Keratinocyte (primary cell): ENCODE data around the gene POLDIP2. TPM values are rescaled to one million over a fixed set of nuclear protein-coding genes. Genes with fewer than 3 reads are reported as not detected.

Experiments
- DNase-seq: peaks from one replicate; pipeline ENCODE4 v3.0.0-alpha.2; 2011; ENCODE audit warnings: low read depth, missing footprints, low spot score
- FAIRE-seq: peaks from 2 replicates; lab custom pipeline; 2011; peaks lifted over from hg19 to GRCh38; lab: Jason Lieb, UNC
- H2AFZ ChIP-seq: 2 replicates; pipeline ENCODE4 v1.6.0; 2012; ENCODE audit warnings: low read length, control low read depth, inconsistent platforms; ENCODE audit not compliant: control insufficient read depth
- H3K27ac ChIP-seq: 2 replicates; pipeline ENCODE4 v1.5.1; 2011; ENCODE audit warnings: low read length; ENCODE audit not compliant: control insufficient read depth, insufficient read depth
- H3K27me3 ChIP-seq: 3 replicates; pipeline ENCODE4 v1.6.0; 2011; ENCODE audit warnings: low read length; ENCODE audit not compliant: control insufficient read depth, insufficient read depth; ENCODE audit errors: extremely low read depth
- H3K36me3 ChIP-seq, 2 experiments: 2 replicates in 1 of 2; 3 replicates in 1 of 2; pipeline ENCODE4 v1.5.1; 2011; ENCODE audit warnings: low read length in 2 of 2, mild to moderate bottlenecking in 1 of 2; ENCODE audit not compliant: control insufficient read depth in 2 of 2, insufficient read depth in 2 of 2; ENCODE audit errors: extremely low read depth in 1 of 2
- H3K4me1 ChIP-seq: 3 replicates; pipeline ENCODE4 v1.5.1; 2011; ENCODE audit warnings: low read length; ENCODE audit not compliant: control insufficient read depth, insufficient read depth; ENCODE audit errors: extremely low read depth
- H3K4me2 ChIP-seq: 3 replicates; pipeline ENCODE4 v1.6.0; 2011; ENCODE audit warnings: low read depth, low read length; ENCODE audit not compliant: control insufficient read depth, insufficient read depth; ENCODE audit errors: extremely low read depth
- H3K4me3 ChIP-seq, 3 experiments: fragments of 200-600 bp in 1 of 3; sonication (generic) in 1 of 3; 2 replicates in 2 of 3; 3 replicates in 1 of 3; pipeline ENCODE4 v1.5.1; 2011 to 2016; ENCODE audit warnings: low read length in 3 of 3, mild to moderate bottlenecking in 3 of 3, control low read depth in 2 of 3, inconsistent platforms in 1 of 3, low read depth in 1 of 3, mixed read lengths in 1 of 3, mixed run types in 1 of 3, moderate library complexity in 1 of 3; ENCODE audit not compliant: control insufficient read depth in 2 of 3, insufficient read depth in 2 of 3; ENCODE audit errors: extremely low read depth in 1 of 3
- H3K79me2 ChIP-seq: 2 replicates; pipeline ENCODE4 v1.6.0; 2012; ENCODE audit warnings: low read length; ENCODE audit not compliant: control insufficient read depth, insufficient read depth
- H3K9ac ChIP-seq: 3 replicates; pipeline ENCODE4 v1.6.0; 2011; ENCODE audit warnings: low read length; ENCODE audit not compliant: control insufficient read depth, insufficient read depth; ENCODE audit errors: extremely low read depth
- H3K9me1 ChIP-seq: 3 replicates; pipeline ENCODE4 v1.6.0; 2011; ENCODE audit warnings: low read length; ENCODE audit not compliant: control insufficient read depth, insufficient read depth; ENCODE audit errors: extremely low read depth
- H3K9me3 ChIP-seq: 2 replicates; pipeline ENCODE4 v1.5.1; 2012; ENCODE audit warnings: low read depth, low read length; ENCODE audit not compliant: control insufficient read depth
- H4K20me1 ChIP-seq: 3 replicates; pipeline ENCODE4 v1.6.0; 2011; ENCODE audit warnings: low read length; ENCODE audit not compliant: control insufficient read depth, insufficient read depth; ENCODE audit errors: extremely low read depth
- EZH2 ChIP-seq: IDR thresholded peaks from one replicate; pipeline ENCODE4 v1.6.1; 2012; ENCODE audit warnings: inconsistent platforms, mild to moderate bottlenecking, low read length, moderate library complexity
- dilution Hi-C: fragments of 300-500 bp; cut with MboI; formaldehyde crosslinking; loops from one replicate; pipeline ENCODE4 v1.7.0; 2020; ENCODE audit warnings: low sequenced_read_pairs; ENCODE audit not compliant: extremely low pct_ligation_motif_present
- polyA plus RNA-seq, 5 experiments: library from polyadenylated mRNA; depleted of rRNA in 3 of 5; stranded (reverse) in 3 of 5; stranded (forward) in 1 of 5; unstranded in 1 of 5; fragments of >200 nt; gene quantifications; 1 replicate in 1 of 5; 2 replicates in 3 of 5; 3 replicates in 1 of 5; pipeline versions ENCODE4 v1.2.1 to v1.2.3, GENCODE V29; 2011 to 2012; ENCODE audit warnings: missing spikeins in 2 of 5, low read depth in 1 of 5, low replicate concordance in 1 of 5
- TF ChIP-seq, protein P1 (sequence below), 3 experiments: IDR thresholded peaks in 1 of 3; conservative IDR thresholded peaks in 1 of 3; optimal IDR thresholded peaks in 1 of 3; 2 replicates in 2 of 3; 3 replicates in 1 of 3; pipeline versions ENCODE3 to v1.5.1; 2011; ENCODE audit warnings: low read length in 3 of 3, mild to moderate bottlenecking in 3 of 3, moderate library complexity in 2 of 3, control low read depth in 1 of 3, inconsistent platforms in 1 of 3; ENCODE audit not compliant: insufficient read depth in 2 of 3; ENCODE audit errors: extremely low read depth in 1 of 3

Gene POLDIP2
- polyA plus RNA-seq, 1 donor (not counting 4 experiments of a cell fraction or from before 2014, with no cell fraction given): 90.2 TPM

DNA sequence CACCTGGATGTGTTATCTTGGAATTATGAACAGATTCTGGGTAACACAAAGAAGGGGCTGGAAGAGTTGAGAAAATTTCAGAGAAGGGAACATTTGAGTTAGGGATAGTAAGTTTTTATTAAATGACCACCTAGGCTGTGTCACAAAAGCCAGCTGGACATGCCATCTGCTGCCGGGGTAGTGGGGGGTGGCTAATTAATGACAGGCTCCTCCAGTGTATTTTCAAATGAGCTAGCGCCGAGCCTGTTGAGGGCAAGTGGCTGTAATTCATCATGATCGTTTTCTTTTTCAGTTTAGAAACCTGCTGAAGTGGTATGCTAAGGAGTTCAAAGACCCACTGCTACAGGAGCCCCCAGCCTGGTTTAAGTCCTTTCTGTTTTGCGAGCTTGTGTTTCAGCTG, 32.1 kb downstream of the POLDIP2 start:
- Histone ChIP-seq H3K27me3 (no peaks in the 10 kb centered on the region), H3K27ac (no peak overlapping the region), H3K9ac (no peak overlapping the region), H4K20me1 (no peaks in the 10 kb centered on the region), H3K9me1 (peaks cover 2% of the 10 kb centered on the region), H3K36me3 (peaks cover 7 to 14% of the 10 kb centered on the region in 2 experiments), H3K9me3 (no peaks in the 10 kb centered on the region), H3K79me2 (peaks cover 35% of the 10 kb centered on the region), H3K4me3 (no peak overlapping the region), H3K4me1 (peaks cover 24% of the 10 kb centered on the region), H3K4me2 (no peak overlapping the region), H2AFZ (no peak overlapping the region)
- no peak for TF ChIP-seq EZH2
- TF ChIP-seq, protein P1, sequence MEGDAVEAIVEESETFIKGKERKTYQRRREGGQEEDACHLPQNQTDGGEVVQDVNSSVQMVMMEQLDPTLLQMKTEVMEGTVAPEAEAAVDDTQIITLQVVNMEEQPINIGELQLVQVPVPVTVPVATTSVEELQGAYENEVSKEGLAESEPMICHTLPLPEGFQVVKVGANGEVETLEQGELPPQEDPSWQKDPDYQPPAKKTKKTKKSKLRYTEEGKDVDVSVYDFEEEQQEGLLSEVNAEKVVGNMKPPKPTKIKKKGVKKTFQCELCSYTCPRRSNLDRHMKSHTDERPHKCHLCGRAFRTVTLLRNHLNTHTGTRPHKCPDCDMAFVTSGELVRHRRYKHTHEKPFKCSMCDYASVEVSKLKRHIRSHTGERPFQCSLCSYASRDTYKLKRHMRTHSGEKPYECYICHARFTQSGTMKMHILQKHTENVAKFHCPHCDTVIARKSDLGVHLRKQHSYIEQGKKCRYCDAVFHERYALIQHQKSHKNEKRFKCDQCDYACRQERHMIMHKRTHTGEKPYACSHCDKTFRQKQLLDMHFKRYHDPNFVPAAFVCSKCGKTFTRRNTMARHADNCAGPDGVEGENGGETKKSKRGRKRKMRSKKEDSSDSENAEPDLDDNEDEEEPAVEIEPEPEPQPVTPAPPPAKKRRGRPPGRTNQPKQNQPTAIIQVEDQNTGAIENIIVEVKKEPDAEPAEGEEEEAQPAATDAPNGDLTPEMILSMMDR (optimal IDR thresholded peaks at IDR 0.05 in 1 of 3, IDR thresholded peaks at IDR 0.05 in 1 of 3, conservative IDR thresholded peaks at IDR 0.05 in 1 of 3; ENCODE audit: extremely low read depth in 1 of 3, insufficient read depth in 2 of 3, low read length in 3 of 3): no peak
- dilution Hi-C loops: no loop called here
- FAIRE-seq (no peak), DNase-seq (no peak)

DNA sequence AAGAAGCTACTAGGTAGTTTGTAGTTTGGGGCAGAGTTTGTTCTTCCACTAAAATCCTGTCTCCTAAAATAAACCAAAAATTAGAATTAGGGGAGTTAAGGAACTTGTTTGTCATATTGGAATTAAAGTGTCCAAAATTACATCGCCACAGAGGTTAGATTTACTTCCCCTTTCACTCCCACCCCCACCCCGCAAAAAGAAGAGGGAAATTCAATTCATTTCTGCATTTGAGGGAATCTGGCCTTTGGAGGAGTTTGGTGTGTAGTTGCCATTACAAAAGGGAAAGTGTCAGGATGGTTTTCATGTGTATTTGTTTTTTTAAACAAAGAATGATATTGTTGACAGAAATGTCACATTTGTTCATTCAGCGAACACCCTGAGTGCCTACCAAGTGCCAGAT, 32.5 kb downstream of the POLDIP2 start:
- Histone ChIP-seq H3K4me2 (no peak overlapping the region), H3K4me3 (no peak overlapping the region), H3K9me3 (no peaks in the 10 kb centered on the region), H3K27me3 (no peaks in the 10 kb centered on the region), H3K79me2 (peaks cover 39% of the 10 kb centered on the region), H4K20me1 (no peaks in the 10 kb centered on the region), H3K4me1 (peaks cover 28% of the 10 kb centered on the region), H3K9me1 (peaks cover 2% of the 10 kb centered on the region), H3K36me3 (peaks cover 6 to 14% of the 10 kb centered on the region in 2 experiments), H3K9ac (no peak overlapping the region), H3K27ac (no peak overlapping the region), H2AFZ (no peak overlapping the region)
- FAIRE-seq: no peak
- dilution Hi-C loops: no loop called here
- TF ChIP-seq, protein P1 (optimal IDR thresholded peaks at IDR 0.05 in 1 of 3, IDR thresholded peaks at IDR 0.05 in 1 of 3, conservative IDR thresholded peaks at IDR 0.05 in 1 of 3; ENCODE audit: extremely low read depth in 1 of 3, insufficient read depth in 2 of 3, low read length in 3 of 3): no peak
- no peak for TF ChIP-seq EZH2
- DNase-seq: no peak
